NCI-H128 (cell line): ENCODE results near the gene MFAP1.
"Not testable (repeated sequence)": the region's sequence is repeated elsewhere in the genome, so short reads cannot be mapped to it uniquely, and the experiment has no call there.

Experiments used
- DNase-seq: peaks from one replicate; lab custom pipeline; 2025; ENCODE audit not compliant: unreplicated experiment; lab: John Stamatoyannopoulos, UW

MFAP1 gene, protein sequence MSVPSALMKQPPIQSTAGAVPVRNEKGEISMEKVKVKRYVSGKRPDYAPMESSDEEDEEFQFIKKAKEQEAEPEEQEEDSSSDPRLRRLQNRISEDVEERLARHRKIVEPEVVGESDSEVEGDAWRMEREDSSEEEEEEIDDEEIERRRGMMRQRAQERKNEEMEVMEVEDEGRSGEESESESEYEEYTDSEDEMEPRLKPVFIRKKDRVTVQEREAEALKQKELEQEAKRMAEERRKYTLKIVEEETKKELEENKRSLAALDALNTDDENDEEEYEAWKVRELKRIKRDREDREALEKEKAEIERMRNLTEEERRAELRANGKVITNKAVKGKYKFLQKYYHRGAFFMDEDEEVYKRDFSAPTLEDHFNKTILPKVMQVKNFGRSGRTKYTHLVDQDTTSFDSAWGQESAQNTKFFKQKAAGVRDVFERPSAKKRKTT

DNA sequence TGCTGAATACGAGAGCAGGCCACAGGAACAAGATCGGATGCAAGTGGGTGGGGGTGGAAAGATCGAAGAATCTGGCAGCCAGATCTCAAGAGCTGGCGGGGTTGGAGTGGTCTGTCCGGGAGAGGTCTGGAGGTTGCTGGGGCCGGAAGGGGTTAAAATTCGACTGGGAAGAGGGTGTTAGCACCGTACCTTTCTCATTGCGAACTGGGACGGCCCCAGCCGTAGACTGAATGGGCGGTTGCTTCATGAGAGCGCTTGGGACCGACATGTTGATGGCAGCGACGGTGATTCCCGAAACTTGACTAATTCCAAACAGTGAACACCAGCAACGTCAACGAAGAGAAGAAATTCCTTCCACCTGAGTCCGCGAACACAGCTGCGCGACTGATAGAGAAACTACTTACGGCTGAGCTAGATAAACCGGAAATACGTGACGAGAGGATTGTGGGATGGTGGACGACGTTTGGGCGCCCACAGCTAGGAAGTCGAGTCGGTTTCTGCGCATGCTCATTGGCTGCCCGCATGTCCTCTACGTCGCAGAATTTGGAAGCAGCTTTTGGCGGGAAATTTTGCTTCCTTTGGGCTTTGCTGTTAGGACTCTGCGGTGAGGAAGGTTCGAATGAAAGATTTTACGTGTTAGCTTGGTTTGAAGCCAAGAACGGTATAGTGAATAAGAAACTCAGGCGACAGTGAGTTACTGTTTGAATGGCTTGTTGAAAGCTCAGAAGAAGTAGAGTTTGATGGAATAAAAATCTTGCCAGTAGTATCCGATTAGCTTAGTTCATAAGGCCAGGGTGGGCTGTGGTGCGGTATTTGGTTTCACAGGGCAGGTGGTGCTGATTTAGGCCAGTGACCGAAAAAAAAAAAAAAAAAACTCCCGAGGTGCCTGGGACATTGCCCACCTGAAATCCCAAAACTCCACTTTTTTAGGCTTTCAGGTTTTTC lies at the start of gene MFAP1:
MFAP1 (minus strand) TSS at position 389 of the 945 bp plus-strand sequence; CDS start at position 268, 121 bp downstream.
- peak; percentile 75 for DNase-seq

DNA sequence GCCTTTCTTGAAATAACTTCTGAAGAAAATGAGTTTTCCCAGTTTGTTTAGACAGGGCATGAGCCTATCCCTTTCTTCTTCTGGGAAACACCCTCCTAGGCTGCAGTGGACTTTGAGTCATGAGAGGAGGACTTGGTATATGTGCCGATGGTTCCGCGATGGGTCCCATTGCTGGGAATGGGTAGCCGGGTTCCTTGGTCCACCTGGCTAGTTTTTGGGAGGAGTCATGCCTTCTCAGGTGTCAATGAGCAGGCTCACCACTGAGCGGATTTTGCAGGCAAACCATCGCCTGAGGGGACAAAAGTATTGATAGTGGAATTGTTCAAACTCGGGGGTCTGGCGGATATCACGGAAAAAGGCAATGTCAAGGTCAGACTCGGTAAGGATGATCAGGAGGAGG lies 49.2 kb upstream of the MFAP1 start:
- DNase-seq: no peak

DNA sequence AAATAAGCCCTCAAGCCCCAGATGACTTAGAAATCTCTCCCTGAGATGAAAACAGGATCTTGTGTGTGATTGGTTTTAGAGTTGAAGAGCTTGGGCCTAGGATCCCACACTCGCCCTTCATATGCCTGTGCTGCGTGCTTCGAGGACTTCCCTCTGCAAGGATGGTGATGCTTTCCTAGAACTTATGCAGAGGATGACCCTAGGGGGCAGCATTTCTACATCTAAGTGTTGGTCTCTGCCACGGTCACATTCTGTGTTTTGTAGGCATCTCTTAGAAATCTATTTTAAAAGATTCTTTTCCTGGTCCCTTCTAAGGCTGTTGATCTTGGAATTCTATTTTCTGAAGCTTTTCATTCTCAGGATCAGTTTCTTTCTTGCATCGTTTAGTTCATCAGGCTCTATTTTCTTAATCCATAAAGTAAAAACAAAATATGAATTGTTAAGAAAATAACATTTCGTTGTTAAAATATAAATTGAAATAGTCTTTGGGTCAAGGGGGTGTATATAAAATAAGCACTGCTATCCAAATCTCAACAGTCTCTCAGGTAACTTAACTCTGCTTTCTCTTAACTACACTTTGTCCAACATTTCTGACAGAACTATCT lies 48.0 kb upstream of the MFAP1 start:
- no peak for DNase-seq

GRCh38 chr15:43871835-43872234 lies 47.3 kb upstream of the MFAP1 start:
- DNase-seq: no peak

GRCh38 chr15:43868406-43868805 lies 43.9 kb upstream of the MFAP1 start:
- no peak for DNase-seq

DNA sequence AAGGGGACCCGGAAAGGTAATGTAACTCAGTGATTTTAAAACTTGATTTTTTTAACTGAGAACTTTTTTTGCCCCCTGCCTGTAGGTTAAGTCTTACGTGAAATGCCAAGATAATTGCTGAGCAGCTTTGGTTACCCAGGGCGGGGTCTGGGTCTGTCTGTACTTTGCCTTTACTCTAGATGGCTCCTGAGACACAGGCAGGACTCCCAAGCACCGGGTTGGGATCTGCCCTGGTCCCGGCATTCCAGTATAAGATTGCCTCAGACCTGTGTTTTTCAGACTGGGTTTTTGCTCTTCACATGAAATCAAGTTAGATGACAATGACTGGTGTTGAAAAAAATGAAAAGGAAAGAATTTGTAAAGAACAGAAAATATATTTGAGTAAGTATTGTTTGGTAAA lies 42.6 kb upstream of the MFAP1 start:
- DNase-seq: no peak

GRCh38 chr15:43866636-43867035 lies 42.1 kb upstream of the MFAP1 start:
- DNase-seq: not testable (repeated sequence)

GRCh38 chr15:43859546-43859945 lies 35.1 kb upstream of the MFAP1 start:
- DNase-seq: peak; percentile 9

GRCh38 chr15:43854801-43855200 lies 30.3 kb upstream of the MFAP1 start:
- DNase-seq: no peak

GRCh38 chr15:43852607-43853006 lies 28.1 kb upstream of the MFAP1 start:
- DNase-seq: no peak

GRCh38 chr15:43851251-43851650 lies 26.8 kb upstream of the MFAP1 start:
- no peak for DNase-seq

DNA sequence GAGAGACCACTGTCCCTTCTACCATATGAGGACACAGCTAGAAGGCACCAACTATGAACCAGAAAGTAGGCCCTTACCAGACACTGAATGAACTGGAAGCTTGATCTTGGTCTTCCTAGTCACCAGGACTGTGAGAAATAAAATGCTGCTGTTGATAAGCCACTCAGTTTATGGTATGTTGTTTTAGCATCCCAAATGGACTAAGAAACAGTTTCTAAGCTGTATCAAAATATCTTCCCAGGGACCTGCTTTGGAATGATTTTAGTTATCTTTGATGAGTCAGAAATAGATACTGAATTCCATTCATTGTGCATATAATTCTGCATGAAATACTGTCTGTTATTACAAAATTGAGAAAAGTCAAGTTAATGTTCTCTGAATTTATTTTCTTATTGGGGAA lies 20.9 kb upstream of the MFAP1 start:
- no peak for DNase-seq

DNA sequence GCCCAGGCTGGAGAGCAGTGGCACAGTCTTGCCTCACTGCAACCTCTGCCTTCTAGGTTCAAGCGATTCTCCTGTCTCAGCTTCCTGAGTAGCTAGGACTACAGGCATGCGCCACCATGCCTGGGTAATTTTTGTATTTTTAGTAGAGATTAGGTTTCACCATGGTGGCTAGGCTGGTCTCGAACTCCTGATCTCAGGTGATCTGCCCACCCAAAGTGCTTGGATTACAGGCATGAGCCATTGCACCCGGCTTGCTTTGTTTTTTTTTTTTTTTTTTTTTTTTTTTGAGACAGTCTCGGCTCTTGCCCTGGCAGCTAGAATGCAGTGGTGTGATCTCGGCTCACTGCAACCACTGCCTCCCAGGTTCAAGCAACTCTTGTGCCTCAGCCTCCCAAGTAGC lies 8.0 kb upstream of the MFAP1 start:
- not testable (repeated sequence) for DNase-seq

DNA sequence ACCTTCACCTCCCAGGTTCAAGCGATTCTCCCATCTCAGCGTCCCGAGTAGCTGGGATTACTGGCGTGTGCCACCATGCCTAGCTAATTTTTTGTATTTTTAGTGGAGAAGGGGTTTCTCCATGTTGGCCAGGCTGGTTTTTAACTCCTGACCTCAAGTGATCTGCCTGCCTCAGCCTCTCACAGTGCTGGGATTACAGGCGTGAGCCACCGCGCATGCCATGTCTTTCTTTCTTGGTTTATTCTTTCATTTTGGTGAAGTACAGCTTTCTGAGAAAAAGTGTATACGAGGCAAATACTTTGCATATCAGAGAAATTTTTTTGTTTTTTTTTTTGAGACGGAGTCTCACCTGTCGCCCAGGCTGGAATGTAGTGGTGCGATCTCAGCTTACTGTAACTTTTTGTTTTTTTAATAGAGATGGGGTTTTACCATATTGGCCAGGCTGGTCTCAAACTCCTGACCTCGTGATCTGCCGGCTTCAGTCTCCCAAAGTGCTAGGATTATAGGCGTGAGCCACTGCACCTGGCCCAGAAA lies 7.1 kb upstream of the MFAP1 start:
- DNase-seq: not testable (repeated sequence)

DNA sequence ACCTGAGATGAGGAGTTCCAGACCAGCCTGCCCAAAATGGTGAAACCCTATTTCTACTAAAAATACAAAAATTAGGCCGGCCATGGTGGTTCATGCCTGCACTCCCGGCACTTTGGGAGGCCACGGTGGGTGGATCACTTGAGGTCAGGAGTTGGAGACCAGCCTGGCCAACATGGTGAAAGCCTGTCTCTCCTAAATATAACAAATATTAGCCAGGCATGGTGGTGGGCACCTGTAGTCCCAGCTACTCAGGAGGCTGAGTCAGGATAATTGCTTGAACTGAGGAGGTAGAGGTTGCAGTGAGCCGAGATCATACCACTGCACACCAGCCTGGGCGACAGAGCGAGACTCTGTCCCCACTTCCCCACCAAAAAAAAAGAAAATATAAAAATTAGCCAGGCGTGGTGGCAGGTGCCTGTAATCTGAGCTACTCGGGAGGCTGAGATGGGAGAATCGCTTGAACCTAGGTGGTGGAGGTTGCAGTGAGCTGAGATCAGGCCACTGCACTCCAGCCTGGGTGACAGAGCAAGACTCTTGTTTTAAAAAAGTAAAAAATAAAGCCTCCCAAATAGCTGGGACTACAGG lies 6.3 kb upstream of the MFAP1 start:
- DNase-seq: not testable (repeated sequence)

DNA sequence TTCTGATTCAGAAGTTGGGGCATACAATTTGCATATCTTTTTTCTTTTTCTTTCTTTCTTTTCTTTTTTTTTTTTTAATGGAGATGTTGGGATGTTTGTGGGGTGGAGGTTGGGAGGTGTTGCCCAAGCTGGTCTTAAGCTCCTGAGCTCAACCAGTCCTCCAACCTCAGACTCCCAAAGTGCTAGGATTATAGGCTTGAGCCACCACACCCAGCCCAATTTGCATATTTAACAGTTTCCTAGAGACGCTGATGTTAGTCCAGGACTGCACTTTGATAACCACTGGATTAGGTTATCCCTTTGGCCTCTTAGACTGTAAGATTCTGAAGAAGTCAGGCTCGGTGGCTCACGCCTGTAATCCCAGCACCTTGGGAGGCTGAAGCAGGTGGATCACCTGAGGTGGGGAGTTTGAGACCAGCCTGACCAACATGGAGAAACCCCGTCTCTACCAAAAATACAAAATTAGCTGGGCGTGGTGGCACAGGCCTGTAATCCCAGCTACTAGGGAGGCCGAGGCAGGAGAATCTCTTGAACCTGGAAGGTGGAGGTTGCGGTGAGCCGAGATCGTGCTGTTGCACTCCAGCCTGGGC lies 5.6 kb upstream of the MFAP1 start:
- not testable (repeated sequence) for DNase-seq

- no peak for DNase-seq
These were observed 3.7 kb upstream of the MFAP1 start for GRCh38 chr15:43828061-43828657.

DNA sequence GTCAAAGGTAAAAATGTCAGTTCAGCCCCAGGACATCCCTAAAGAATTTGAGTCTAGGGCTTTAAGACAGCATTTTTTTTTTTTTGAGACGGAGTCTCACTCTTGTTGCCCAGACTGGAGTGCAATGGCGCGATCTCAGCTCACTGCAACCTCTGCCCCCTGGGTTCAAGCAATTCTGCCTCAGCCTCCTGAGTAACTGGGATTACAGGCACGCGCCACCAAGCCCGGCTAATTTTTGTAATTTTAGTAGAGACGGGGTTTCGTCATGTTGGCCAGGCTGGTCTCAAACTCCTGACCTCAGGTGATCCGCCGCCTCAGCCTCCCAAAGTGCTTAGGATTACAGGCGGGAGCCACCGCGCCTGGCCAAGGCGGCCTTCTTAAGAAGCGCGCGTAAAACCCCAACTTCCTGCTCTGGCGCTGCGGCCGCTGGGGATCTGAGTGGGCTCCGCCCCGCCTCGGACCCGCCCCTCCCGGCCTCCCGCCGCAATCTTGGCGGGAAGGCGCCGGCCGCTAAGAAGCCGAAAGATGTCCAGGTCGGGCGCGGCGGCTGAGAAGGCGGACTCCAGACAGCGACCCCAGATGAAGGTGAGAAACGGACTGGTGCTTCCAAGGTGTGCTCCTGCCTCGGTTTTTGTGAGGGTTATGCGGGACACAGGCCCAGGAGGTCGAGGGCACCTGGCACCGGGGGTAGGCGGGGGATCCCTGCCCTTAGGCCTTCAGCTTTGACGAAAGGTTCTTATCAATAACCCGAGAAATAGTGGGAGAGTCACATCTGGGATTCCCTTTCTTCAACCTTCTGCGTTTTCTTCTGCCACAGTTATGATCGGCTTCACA lies 2.2 kb upstream of the MFAP1 start, which contains the start of gene WDR76:
WDR76 (plus strand) TSS at position 495 of the 834 bp plus-strand sequence; CDS start at position 526, 31 bp downstream.
- peak; percentile 53 for DNase-seq

GRCh38 chr15:43826029-43826507 lies 1.6 kb upstream of the MFAP1 start:
- DNase-seq: no peak
